ENCODE results near the gene ABHD14A. TPM values are rescaled to one million over a fixed set of nuclear protein-coding genes. Genes with fewer than 3 reads are reported as not detected.

ABHD14A gene
- total RNA-seq, 1 experiment from 2014 or later, result 3.8 TPM

- TF ChIP-seq RELA (CRISPR knock-in tag; IDR thresholded peaks at IDR 0.05; ENCODE audit: borderline replicate concordance), result no peak; the same call in 1 of the 2 replicates
- TF ChIP-seq NR2C2 (CRISPR knock-in tag; IDR thresholded peaks at IDR 0.05), result 0 out of 2 replicates have a peak, but pooled peaks have one; percentile 10
- TF ChIP-seq FOXJ3 (CRISPR knock-in tag; IDR thresholded peaks at IDR 0.05; ENCODE audit: borderline replicate concordance), result no peak
- 0 out of 2 replicates have a peak, but pooled peaks have one; percentile 37 for TF ChIP-seq ZNF317 (CRISPR knock-in tag; IDR thresholded peaks at IDR 0.05; ENCODE audit: borderline replicate concordance, low read depth)
- no peak for TF ChIP-seq KAT7 (CRISPR knock-in tag; IDR thresholded peaks at IDR 0.05; ENCODE audit: borderline replicate concordance)
- no peak for TF ChIP-seq ESRRA (CRISPR knock-in tag; IDR thresholded peaks at IDR 0.05; ENCODE audit: borderline replicate concordance)
- TF ChIP-seq SMAD4 (CRISPR knock-in tag; IDR thresholded peaks at IDR 0.05), result peak; percentile 60; the same call in 1 of the 2 replicates
- no peak for TF ChIP-seq ZNF396 (CRISPR knock-in tag; IDR thresholded peaks at IDR 0.05; ENCODE audit: borderline replicate concordance)
- peak; percentile 54; the same call in 1 of the 2 replicates for TF ChIP-seq USF2 (CRISPR knock-in tag; IDR thresholded peaks at IDR 0.05)
- TF ChIP-seq TEAD1 (CRISPR knock-in tag; IDR thresholded peaks at IDR 0.05), result peak; percentile 98
- TF ChIP-seq RORB (CRISPR knock-in tag; IDR thresholded peaks at IDR 0.05), result no peak
- TF ChIP-seq ZNF138 (CRISPR knock-in tag; conservative IDR thresholded peaks at IDR 0.05), result no peak; the same call in 1 of the 2 replicates
- TF ChIP-seq JAZF1 (CRISPR knock-in tag; IDR thresholded peaks at IDR 0.05), result no peak
- no peak for TF ChIP-seq ATF2 (CRISPR knock-in tag; IDR thresholded peaks at IDR 0.05; ENCODE audit: borderline replicate concordance, low read depth)
- TF ChIP-seq ZNF512 (CRISPR knock-in tag; IDR thresholded peaks at IDR 0.05; ENCODE audit: borderline replicate concordance), result no peak
- 0 out of 2 replicates have a peak, but pooled peaks have one; percentile 44 for TF ChIP-seq ZNF532 (CRISPR knock-in tag; IDR thresholded peaks at IDR 0.05; ENCODE audit: borderline replicate concordance)
- no peak for TF ChIP-seq ZNF219 (CRISPR knock-in tag; IDR thresholded peaks at IDR 0.05; ENCODE audit: borderline replicate concordance)
- TF ChIP-seq FOXP1 (CRISPR knock-in tag; IDR thresholded peaks at IDR 0.05; ENCODE audit: borderline replicate concordance), result peak; percentile 99
- TF ChIP-seq SOX15 (CRISPR knock-in tag; IDR thresholded peaks at IDR 0.05), result no peak
- TF ChIP-seq FOXK1 (CRISPR knock-in tag; IDR thresholded peaks at IDR 0.05), result no peak; the same call in 1 of the 2 replicates
- TF ChIP-seq JUN (CRISPR knock-in tag; IDR thresholded peaks at IDR 0.05), result peak; percentile 93; the same call in 1 of the 2 replicates
- TF ChIP-seq MLX (CRISPR knock-in tag; IDR thresholded peaks at IDR 0.05), result 0 out of 2 replicates have a peak, but pooled peaks have one; percentile 70
- TF ChIP-seq ZNF263 (CRISPR knock-in tag; IDR thresholded peaks at IDR 0.05; ENCODE audit: low read depth), result peak; percentile 68; the same call in 1 of the 2 replicates
- TF ChIP-seq E2F4 (CRISPR knock-in tag; IDR thresholded peaks at IDR 0.05; ENCODE audit: borderline replicate concordance, low read depth), result no peak; the same call in 1 of the 2 replicates
- no peak for TF ChIP-seq ZMAT4 (CRISPR knock-in tag; IDR thresholded peaks at IDR 0.05)
- no peak for TF ChIP-seq OVOL2 (CRISPR knock-in tag; IDR thresholded peaks at IDR 0.05; ENCODE audit: borderline replicate concordance)
These were observed 18.7 kb upstream of the ABHD14A start (continued) for GRCh38 chr3:51955893-51956770.
